HG03060 (cell line): Measurements from ENCODE around the gene LETMD1.

Experiments used
- ATAC-seq: cut with Tn5 transposase; IDR thresholded peaks from one replicate; pipeline ENCODE4 v1.9.1; 2021; ENCODE audit warnings: low read depth, moderate number of reproducible peaks; ENCODE audit not compliant: unreplicated experiment

Gene LETMD1

GRCh38 chr12:51025836-51026638 lies 22.1 kb upstream of the LETMD1 start, which contains the start of gene SLC11A2:
Gene SLC11A2 (minus strand): TSS chr12:51026384. CDS start chr12:51010728, 15,656 bp downstream.
- peak; percentile 39 for ATAC-seq

DNA sequence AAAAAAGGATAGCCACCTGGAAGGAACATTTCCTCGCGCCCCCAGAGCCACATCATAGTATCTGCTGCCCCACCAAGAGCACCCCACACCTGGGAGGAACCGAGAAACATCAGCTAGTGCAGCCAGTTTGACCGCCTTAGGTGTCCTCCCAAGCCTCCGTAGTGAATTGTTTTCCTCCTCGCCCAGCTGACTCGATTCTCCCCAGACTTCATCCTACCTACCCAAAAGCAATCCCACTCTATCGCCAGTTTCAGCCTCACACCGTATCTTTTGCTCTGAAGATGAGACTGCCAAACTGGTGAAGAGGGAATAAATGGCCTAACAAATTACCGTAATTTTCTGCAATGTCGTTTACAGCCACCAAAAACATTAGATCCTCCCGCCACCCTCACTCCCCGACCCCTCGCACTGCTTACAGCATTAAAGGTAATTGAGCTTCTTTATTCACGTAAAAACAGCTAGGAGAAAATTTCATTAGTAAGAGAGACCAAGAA lies 20.7 kb upstream of the LETMD1 start:
- no peak for ATAC-seq

DNA sequence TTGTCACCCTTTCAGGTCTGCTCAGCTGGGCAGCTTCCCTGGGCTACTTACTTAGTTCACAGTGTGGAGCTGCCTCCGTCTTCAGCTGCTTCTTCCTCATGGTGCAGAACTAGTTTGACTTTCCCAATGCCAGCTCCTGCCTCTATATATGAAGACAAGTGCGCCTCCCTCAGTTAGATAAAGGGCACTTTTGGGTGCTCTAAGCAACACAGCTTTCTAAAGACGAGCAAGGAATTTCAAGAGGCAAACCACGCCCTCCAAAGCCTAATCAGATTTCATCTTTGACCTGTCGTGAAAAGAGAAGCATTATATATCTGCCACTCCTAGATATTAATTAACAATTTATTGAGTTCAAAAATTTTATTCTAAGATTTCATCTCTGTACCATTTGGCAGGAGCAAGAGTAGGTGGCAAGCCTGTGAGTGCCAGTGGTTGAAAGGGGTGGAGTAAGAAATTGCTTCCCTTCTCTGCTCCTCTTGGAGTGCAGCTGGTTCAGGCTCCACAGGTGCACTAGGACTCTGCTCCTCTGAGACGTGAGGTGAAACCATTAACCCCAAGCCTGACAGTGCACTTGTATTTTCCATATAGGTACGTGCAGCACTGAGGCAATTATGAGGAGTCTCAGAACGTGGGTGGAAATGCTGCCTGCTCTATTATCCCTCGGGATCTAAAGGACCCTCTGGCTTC lies 19.9 kb upstream of the LETMD1 start:
- ATAC-seq, result no peak

GRCh38 chr12:51028813-51029150 lies 19.3 kb upstream of the LETMD1 start:
- no peak for ATAC-seq

DNA sequence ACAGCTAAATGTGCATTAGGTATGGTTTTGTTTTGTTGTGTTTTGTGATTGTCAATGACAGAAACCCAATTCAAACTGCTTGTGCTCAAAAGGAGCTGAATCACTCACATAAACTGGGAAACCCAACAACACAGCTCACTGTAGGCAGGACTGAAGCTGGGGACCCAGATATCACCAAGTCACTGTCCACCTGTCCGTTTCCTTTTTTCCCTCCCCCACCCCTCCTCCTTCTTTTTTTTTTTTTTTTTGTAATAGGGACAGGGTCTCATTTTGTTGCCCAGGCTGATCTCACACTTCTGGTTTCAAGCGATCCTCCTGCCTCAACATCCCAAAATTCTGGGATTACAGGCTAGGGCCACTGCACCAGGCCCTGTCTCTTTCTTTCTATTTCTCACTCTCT lies 15.1 kb upstream of the LETMD1 start:
- no peak for ATAC-seq

- ATAC-seq, result no peak
Observed at GRCh38 chr12:51033457-51034089, 14.6 kb upstream of the LETMD1 start.

DNA sequence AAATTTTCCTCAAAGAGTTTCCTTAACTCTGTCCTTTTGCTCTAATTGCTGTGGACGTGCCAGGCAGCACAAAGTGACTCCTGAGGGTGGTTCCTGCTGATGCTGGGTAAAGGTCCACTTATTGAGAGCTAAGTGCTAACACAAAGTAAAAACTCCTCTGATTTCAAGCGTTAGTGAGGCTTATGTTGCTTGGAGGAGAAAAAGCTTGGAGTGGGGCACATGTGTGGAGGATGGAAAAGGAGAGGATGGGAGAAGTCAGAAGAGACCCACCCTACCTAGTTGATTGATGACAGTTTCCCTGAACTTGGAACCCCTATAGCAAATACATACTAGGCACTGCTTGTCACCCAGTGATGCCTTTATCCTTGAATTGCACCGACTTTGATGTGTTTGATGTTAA lies 11.8 kb upstream of the LETMD1 start:
- ATAC-seq, result no peak

DNA sequence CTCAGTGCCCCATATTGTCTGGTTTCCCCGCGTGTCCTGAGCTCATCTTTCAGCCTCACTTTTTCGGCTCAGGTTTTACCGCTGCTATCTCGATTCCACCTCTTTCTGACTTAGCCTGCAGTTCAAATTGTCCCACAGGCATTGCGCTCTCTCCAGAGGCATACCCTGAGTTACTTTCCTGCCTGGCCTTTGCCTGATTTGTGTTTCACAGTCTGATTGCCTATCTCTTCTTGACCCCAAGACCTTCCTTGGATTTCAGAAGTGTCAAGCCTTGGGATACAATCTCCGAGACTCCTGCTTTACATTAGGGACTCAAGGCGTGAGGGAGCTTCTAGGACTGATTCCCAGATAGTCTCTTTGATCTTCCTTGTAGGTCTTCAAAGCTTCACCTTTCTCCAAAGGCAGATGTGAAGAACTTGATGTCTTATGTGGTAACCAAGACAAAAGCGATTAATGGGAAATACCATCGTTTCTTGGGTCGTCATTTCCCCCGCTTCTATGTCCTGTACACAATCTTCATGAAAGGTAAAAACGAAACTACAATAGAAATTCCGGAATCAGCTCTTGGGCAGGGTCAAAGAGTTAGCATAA lies 629 bp downstream of the LETMD1 start:
- no peak for ATAC-seq

DNA sequence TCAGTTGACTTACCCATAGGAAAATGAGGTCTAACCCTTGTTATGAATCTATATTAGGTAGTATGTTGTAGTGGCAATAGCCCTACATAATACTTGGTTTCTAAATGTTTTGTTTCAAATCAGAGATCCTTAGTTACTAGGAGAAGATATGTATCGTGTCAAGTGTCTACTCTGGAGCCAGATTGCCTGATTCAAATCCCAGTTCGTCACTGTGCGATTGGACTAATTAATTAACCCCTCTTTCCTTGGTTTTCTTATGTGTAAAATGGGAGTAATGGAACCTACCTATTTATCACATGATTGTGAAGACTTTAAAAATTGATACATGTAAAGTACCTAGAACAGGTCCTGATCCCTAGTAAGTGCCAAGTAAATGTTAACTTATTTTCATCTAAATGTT lies 1.4 kb downstream of the LETMD1 start:
- no peak for ATAC-seq

DNA sequence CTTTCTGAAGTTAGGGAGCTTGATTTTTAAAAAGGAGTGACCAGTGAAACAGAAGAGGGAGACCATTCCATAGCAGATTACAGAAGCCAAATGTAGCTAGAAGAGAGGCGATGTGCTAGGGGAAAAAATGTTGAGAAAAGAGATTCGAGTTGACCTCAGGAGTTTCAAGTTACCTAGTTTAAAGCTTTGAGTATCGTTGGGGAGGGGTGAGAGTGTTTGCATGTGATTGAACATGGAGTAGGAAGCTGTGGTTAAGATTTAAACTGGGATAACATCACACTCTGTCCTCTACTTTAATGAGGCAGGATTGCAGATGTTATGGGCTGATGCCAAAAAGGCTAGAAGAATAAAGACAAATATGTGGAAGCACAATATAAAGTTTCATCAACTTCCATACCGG lies 3.7 kb downstream of the LETMD1 start:
- no peak for ATAC-seq

DNA sequence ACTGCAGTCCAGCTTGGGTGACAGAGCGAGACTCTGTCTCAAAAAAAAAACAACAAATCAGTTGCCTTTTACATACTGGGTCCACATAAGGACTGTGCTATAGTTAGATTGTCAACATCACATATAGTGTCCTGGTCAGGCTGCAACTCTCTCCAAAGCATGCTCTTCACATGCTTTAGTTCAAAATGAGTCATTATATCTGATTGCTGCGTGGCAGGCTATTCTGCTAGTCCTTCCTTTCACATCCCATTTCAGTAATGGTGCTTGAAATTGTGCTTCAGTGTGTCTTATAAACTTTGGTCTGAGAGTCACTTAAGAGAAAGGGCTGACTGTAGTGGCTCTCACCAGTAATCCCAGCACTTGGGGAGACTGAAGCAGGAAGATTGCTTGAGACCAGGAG lies 6.9 kb downstream of the LETMD1 start:
- ATAC-seq, result no peak

- no peak for ATAC-seq
Observed at GRCh38 chr12:51056242-51056641, 8.1 kb downstream of the LETMD1 start.

DNA sequence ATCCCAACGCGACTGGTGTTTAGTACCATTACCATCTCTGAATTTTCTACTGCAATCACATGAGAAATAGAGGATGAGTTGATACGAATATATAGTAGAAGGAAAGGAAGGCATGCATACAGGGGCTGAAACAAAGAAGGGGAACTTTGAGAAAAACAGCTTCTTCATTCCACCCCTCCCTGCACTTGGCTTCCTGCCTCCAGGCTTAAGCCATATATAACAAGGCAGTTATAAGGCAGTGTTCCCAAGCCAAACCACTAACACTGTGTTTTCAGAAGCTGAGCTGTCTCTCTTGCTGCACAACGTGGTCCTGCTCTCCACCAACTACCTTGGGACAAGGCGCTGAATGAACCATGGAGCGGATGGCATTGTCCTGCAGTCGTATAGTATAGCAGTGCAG lies 11.0 kb downstream of the LETMD1 start:
- ATAC-seq, result no peak

GRCh38 chr12:51062631-51063397 lies 14.7 kb downstream of the LETMD1 start:
- no peak for ATAC-seq

GRCh38 chr12:51065530-51065929 lies 17.4 kb downstream of the LETMD1 start:
- no peak for ATAC-seq

GRCh38 chr12:51067229-51067628 lies 19.1 kb downstream of the LETMD1 start:
- no peak for ATAC-seq

- ATAC-seq, result no peak
Observed at GRCh38 chr12:51067771-51068170, 19.6 kb downstream of the LETMD1 start.

GRCh38 chr12:51070004-51070403 lies 21.9 kb downstream of the LETMD1 start:
- no peak for ATAC-seq

- no peak for ATAC-seq
Observed at GRCh38 chr12:51071663-51072062, 23.5 kb downstream of the LETMD1 start.

DNA sequence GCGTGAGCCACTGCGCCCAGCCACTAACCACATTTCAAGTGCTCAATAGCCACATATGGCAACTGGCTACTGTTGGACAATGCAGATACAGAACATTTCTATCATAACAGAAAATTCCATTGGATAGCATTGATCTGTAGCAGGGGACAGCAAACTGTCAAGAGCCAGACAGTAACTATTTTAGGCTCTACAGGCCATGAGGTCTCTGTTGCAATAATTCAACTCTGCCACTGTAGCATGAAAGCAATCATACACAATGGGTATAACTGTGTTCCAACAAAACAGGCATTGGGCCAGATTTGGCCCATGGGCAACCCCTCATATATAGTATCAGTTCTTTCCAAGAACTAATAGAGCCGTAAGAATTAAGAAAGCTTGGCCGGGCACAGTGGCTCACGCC lies 27.3 kb downstream of the LETMD1 start:
- ATAC-seq, result no peak
